Loucy (cell line): ENCODE results near the gene EPAS1.

ENCODE experiments used
- H2AFZ ChIP-seq: fragments of 200-600 bp; sonication (generic); 2 replicates; pipeline ENCODE4 v1.6.0; 2016; ENCODE audit warnings: antibody characterized with exemption, mild to moderate bottlenecking, low read length, moderate library complexity
- H3F3A ChIP-seq: fragments of 200-600 bp; 2 replicates; pipeline ENCODE4 v1.6.0; 2016; ENCODE audit warnings: antibody characterized with exemption, low read depth, mild to moderate bottlenecking
- H3K27me3 ChIP-seq: fragments of 200-600 bp; sonication (generic); 2 replicates; pipeline ENCODE4 v1.6.1; 2014; ENCODE audit warnings: low read length, mild to moderate bottlenecking; ENCODE audit not compliant: insufficient read depth, poor library complexity, severe bottlenecking
- H3K36me3 ChIP-seq: fragments of 200-600 bp; sonication (generic); 2 replicates; pipeline ENCODE4 v1.6.1; 2016; ENCODE audit warnings: low read length; ENCODE audit not compliant: insufficient read depth
- H3K4me1 ChIP-seq: fragments of 200-600 bp; sonication (generic); 2 replicates; pipeline ENCODE4 v1.5.1; 2014; ENCODE audit warnings: low read length, mild to moderate bottlenecking; ENCODE audit not compliant: insufficient read depth, poor library complexity, severe bottlenecking
- H3K4me2 ChIP-seq: fragments of 200-600 bp; sonication (generic); 2 replicates; pipeline ENCODE4 v1.6.0; 2014; ENCODE audit warnings: antibody characterized with exemption, low read length, low read depth, mild to moderate bottlenecking; ENCODE audit not compliant: poor library complexity, severe bottlenecking
- H3K4me3 ChIP-seq: fragments of 200-600 bp; sonication (generic); 2 replicates; pipeline ENCODE4 v1.5.1; 2014; ENCODE audit warnings: low read length, mild to moderate bottlenecking, mixed read lengths; ENCODE audit not compliant: poor library complexity, severe bottlenecking
- H3K79me2 ChIP-seq: fragments of 200-600 bp; sonication (generic); 2 replicates; pipeline ENCODE4 v1.6.1; 2014; ENCODE audit warnings: low read length; ENCODE audit not compliant: insufficient read depth
- H3K9ac ChIP-seq: fragments of 200-600 bp; sonication (generic); 2 replicates; pipeline ENCODE4 v1.6.0; 2014; ENCODE audit warnings: mild to moderate bottlenecking, low read depth, low read length, moderate library complexity; ENCODE audit not compliant: poor library complexity, severe bottlenecking
- H3K9me2 ChIP-seq: fragments of 200-600 bp; sonication (generic); replicated peaks from 2 replicates; pipeline ENCODE4 v1.6.1; 2016; ENCODE audit warnings: low read depth, low read length, mixed read lengths
- H3K9me3 ChIP-seq: fragments of 200-600 bp; sonication (generic); 2 replicates; pipeline ENCODE4 v1.6.1; 2014; ENCODE audit warnings: mild to moderate bottlenecking, antibody characterized with exemption, low read length, low read depth; ENCODE audit not compliant: insufficient read depth
- H4K20me1 ChIP-seq: fragments of 200-600 bp; sonication (generic); 2 replicates; pipeline ENCODE4 v1.6.0; 2014; ENCODE audit warnings: antibody characterized with exemption, low read length, mild to moderate bottlenecking; ENCODE audit not compliant: insufficient read depth, poor library complexity, severe bottlenecking
- EZH2phosphoT487 ChIP-seq: fragments of 200-600 bp; IDR thresholded peaks from 2 replicates; pipeline ENCODE4 v1.6.1; 2018; ENCODE audit warnings: antibody characterized with exemption, mild to moderate bottlenecking, moderate library complexity, borderline replicate concordance
- TF ChIP-seq, protein P1 (sequence below): fragments of 200-600 bp; sonication (generic); conservative IDR thresholded peaks from 2 replicates; pipeline ENCODE4 v1.5.1; 2014; ENCODE audit warnings: mild to moderate bottlenecking, antibody characterized with exemption, low read length

EPAS1 gene

DNA sequence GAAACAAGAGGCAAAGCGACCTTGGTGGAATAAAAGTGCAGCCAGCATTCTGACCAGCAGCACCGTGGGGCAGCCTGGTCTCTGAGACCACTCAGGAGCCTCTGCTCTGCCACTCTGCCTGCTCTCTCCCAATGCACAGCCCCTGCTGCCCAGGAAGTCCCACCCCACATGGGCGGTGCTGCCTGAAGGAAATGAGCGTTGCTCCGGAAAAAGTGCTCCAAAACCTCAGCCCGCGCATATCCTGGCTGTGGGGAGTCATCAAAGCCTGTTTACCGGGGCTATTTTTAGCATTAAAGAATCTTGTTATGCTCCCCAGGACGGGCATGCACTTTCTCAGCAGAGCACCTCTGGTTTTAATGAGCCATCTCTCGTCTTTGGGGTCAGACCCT is 54.5 kb downstream of the EPAS1 start:
- no peaks in the 10 kb centered on the region for H3K9me2 ChIP-seq
- peaks cover 22% of the 10 kb centered on the region for H3F3A ChIP-seq
- peak overlapping the region; percentile 71 for H3K9ac ChIP-seq
- H4K20me1 ChIP-seq, result no peaks in the 10 kb centered on the region
- TF ChIP-seq, protein P1, sequence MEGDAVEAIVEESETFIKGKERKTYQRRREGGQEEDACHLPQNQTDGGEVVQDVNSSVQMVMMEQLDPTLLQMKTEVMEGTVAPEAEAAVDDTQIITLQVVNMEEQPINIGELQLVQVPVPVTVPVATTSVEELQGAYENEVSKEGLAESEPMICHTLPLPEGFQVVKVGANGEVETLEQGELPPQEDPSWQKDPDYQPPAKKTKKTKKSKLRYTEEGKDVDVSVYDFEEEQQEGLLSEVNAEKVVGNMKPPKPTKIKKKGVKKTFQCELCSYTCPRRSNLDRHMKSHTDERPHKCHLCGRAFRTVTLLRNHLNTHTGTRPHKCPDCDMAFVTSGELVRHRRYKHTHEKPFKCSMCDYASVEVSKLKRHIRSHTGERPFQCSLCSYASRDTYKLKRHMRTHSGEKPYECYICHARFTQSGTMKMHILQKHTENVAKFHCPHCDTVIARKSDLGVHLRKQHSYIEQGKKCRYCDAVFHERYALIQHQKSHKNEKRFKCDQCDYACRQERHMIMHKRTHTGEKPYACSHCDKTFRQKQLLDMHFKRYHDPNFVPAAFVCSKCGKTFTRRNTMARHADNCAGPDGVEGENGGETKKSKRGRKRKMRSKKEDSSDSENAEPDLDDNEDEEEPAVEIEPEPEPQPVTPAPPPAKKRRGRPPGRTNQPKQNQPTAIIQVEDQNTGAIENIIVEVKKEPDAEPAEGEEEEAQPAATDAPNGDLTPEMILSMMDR, result no peak
- no peak for TF ChIP-seq EZH2phosphoT487
- no peaks in the 10 kb centered on the region for H3K27me3 ChIP-seq
- H3K4me2 ChIP-seq, result peak overlapping the region; percentile 74
- peak overlapping the region; percentile 40; the same call in 1 of the 2 replicates for H2AFZ ChIP-seq
- no peaks in the 10 kb centered on the region for H3K9me3 ChIP-seq
- peaks cover 82% of the 10 kb centered on the region for H3K4me1 ChIP-seq
- peaks cover 22% of the 10 kb centered on the region; the same call in 1 of the 2 replicates for H3K36me3 ChIP-seq
- H3K4me3 ChIP-seq, result peak overlapping the region; percentile 69
- peaks cover 14% of the 10 kb centered on the region; the same call in 1 of the 2 replicates for H3K79me2 ChIP-seq

DNA sequence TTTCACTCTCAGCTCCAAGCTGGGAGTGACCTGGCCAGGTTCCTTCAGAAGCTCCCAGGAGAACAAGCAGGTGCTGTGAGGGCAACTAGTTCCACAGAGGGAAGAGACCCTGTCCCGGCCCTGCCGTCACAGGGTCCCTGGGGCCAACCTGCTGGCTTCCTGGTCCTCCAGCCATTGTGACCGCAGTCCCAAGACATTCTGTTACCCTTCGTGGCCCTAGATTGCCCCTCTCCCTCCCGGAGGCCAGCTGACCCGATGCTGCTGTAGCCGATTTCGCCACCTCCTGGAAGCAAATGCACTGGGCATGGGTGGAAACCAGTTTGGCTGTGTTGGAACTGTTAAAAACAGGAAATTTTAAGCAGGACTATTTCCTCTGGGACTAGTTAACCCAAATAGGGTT is 55.4 kb downstream of the EPAS1 start:
- Histone ChIP-seq H4K20me1 (no peaks in the 10 kb centered on the region), H2AFZ (no peak overlapping the region), H3K27me3 (no peaks in the 10 kb centered on the region), H3K4me2 (peak overlapping the region; percentile 74), H3F3A (peaks cover 22% of the 10 kb centered on the region), H3K4me3 (peak overlapping the region; percentile 69), H3K36me3 (peaks cover 22% of the 10 kb centered on the region; the same call in 1 of the 2 replicates), H3K4me1 (peaks cover 87% of the 10 kb centered on the region), H3K79me2 (peaks cover 11% of the 10 kb centered on the region; the same call in 1 of the 2 replicates), H3K9me2 (no peaks in the 10 kb centered on the region), H3K9me3 (no peaks in the 10 kb centered on the region), H3K9ac (peak overlapping the region; percentile 71)
- TF ChIP-seq, protein P1, result peak; percentile 36; the same call in 1 of the 2 replicates
- TF ChIP-seq EZH2phosphoT487, result no peak

DNA sequence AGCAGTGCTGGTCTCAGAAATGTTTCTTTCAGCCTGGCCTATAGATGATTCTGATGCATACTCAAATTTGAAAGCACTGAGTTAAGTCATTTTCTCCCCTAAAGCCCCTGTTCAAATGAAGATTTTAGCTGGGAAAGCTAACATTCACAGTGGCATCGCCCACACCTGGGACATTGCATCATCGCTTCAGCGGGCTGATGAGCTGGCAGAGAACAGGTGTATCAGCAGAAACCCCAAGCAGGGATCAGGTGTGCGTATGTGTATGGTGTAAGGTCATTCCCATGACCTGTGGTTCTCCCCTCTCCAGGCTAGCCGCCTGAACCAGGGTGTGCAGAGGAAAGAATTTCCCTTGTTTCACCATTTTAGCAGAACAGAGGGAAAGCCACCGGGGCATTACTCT is 56.3 kb downstream of the EPAS1 start:
- no peaks in the 10 kb centered on the region for H3K9me2 ChIP-seq
- peaks cover 11% of the 10 kb centered on the region; the same call in 1 of the 2 replicates for H3K79me2 ChIP-seq
- H3K27me3 ChIP-seq, result no peaks in the 10 kb centered on the region
- H2AFZ ChIP-seq, result no peak overlapping the region
- H3K9me3 ChIP-seq, result no peaks in the 10 kb centered on the region
- H3F3A ChIP-seq, result peaks cover 22% of the 10 kb centered on the region
- H3K4me2 ChIP-seq, result peak overlapping the region; percentile 74
- peaks cover 84% of the 10 kb centered on the region for H3K4me1 ChIP-seq
- peak overlapping the region; percentile 71 for H3K9ac ChIP-seq
- peaks cover 25% of the 10 kb centered on the region; the same call in 1 of the 2 replicates for H3K36me3 ChIP-seq
- no peaks in the 10 kb centered on the region for H4K20me1 ChIP-seq
- H3K4me3 ChIP-seq, result peak overlapping the region; percentile 69
- TF ChIP-seq, protein P1, result no peak
- TF ChIP-seq EZH2phosphoT487, result no peak
